Measurements from ENCODE around the gene OR5M10.

- no peak for TF ChIP-seq CTCF (IDR thresholded peaks at IDR 0.05; ENCODE audit: low read depth, low read length)
- TF ChIP-seq POLR2A (IDR thresholded peaks at IDR 0.05; ENCODE audit: extremely low read depth, insufficient read length), result no peak
- TF ChIP-seq MAX (IDR thresholded peaks at IDR 0.05; ENCODE audit: low read depth, low read length), result no peak
Observed at GRCh38 chr11:56543157-56543556, 34.4 kb downstream of the OR5M10 start, which contains the start of gene OR5M11.
